K562 (cell line): ENCODE results near the gene COMMD1. TPM values are rescaled to one million over a fixed set of nuclear protein-coding genes. Genes with fewer than 3 reads are reported as not detected.

Source experiments
- ATAC-seq: fragments of 200-7000 bp; cut with Tn5 transposase; 3 replicates; pipeline ENCODE4 v1.9.1; 2020; ENCODE audit warnings: moderate library complexity
- BruUV-seq: library from RNA; stranded (reverse); fragments of 400-500 nt; replicated peaks from 2 replicates; lab custom pipeline; 2021; lab: Mats Ljungman, UMichigan
- CTCF ChIA-PET: fragments of 300-600 bp; formaldehyde crosslinking; extraction: SDS; loops from one replicate; lab custom pipeline; 2021; ENCODE audit warnings: low intra/inter-chr PET ratio; lab: Yijun Ruan, JAX
- POLR2A ChIA-PET: fragments of 300-600, 350-650 bp; sonication (Branson Sonifier 250); formaldehyde crosslinking; extraction: SDS; loops from one replicate; lab custom pipeline; 2021; ENCODE audit warnings: antibody characterized with exemption, inconsistent platforms; lab: Yijun Ruan, JAX
- DNase-seq, 4 experiments: peaks; one replicate each; pipeline versions ENCODE4 v3.0.0 to v3.0.0-alpha.2; 2011 to 2018; ENCODE audit warnings: low spot score in 3 of 4, mixed read lengths in 3 of 4; ENCODE audit errors: extremely low read depth in 1 of 4
- FAIRE-seq: peaks from 2 replicates; lab custom pipeline; 2011; peaks lifted over from hg19 to GRCh38; lab: Jason Lieb, UNC
- H2AFZ ChIP-seq: 2 replicates; pipeline ENCODE4 v1.6.0; 2011; ENCODE audit warnings: low read depth, low read length, control low read depth, inconsistent platforms
- H3K27ac ChIP-seq: fragments of 200-600 bp; 3 replicates; pipeline ENCODE4 v1.8.0; 2011; ENCODE audit warnings: low read depth, mild to moderate bottlenecking, control low read depth, inconsistent platforms, low read length, moderate library complexity, mixed read lengths; ENCODE audit errors: extremely low read depth
- H3K27me3 ChIP-seq, 2 experiments: fragments of 300-600 bp in 1 of 2; 2 replicates in 1 of 2; 3 replicates in 1 of 2; pipeline versions ENCODE4 v1.6.0 to v1.8.0; 2011; ENCODE audit warnings: inconsistent platforms in 2 of 2, low read length in 2 of 2, mild to moderate bottlenecking in 1 of 2, mixed read lengths in 1 of 2, moderate library complexity in 1 of 2; ENCODE audit not compliant: control insufficient read depth in 2 of 2, insufficient read depth in 2 of 2
- H3K36me3 ChIP-seq: fragments of 300-600 bp; 3 replicates; pipeline ENCODE4 v1.8.0; 2011; ENCODE audit warnings: mild to moderate bottlenecking, low read length, inconsistent platforms; ENCODE audit not compliant: control insufficient read depth, insufficient read depth
- H3K4me1 ChIP-seq, 2 experiments: fragments of 200-600 bp in 1 of 2; replicated peaks in 1 of 2; 2 replicates in 1 of 2; 3 replicates in 1 of 2; pipeline versions ENCODE4 v1.5.1 to v1.8.0; 2011; ENCODE audit warnings: inconsistent platforms in 2 of 2, low read length in 2 of 2, mild to moderate bottlenecking in 1 of 2, mixed read lengths in 1 of 2, moderate library complexity in 1 of 2; ENCODE audit not compliant: control insufficient read depth in 2 of 2, insufficient read depth in 2 of 2
- H3K4me2 ChIP-seq: 2 replicates; pipeline ENCODE4 v1.6.1; 2011; ENCODE audit warnings: low read length, control low read depth, inconsistent platforms, mixed read lengths; ENCODE audit not compliant: insufficient read depth
- H3K4me3 ChIP-seq: fragments of 200-600 bp; sonication (generic), shearing (Covaris generic); 2 replicates; pipeline ENCODE4 v1.5.1; 2016; ENCODE audit warnings: control low read depth, inconsistent platforms
- H3K79me2 ChIP-seq: fragments of 200-600 bp; 3 replicates; pipeline ENCODE4 v1.8.0; 2011; ENCODE audit warnings: low read length, inconsistent platforms; ENCODE audit not compliant: control insufficient read depth, insufficient read depth
- H3K9ac ChIP-seq, 2 experiments: 2 replicates each; pipeline versions ENCODE4 v1.6.0 to v1.6.1; 2011; ENCODE audit warnings: low read depth in 2 of 2, low read length in 2 of 2, control low read depth in 1 of 2, inconsistent platforms in 1 of 2, mild to moderate bottlenecking in 1 of 2, mixed read lengths in 1 of 2; ENCODE audit not compliant: insufficient read depth in 1 of 2
- H3K9me1 ChIP-seq: one replicate; pipeline ENCODE4 v1.6.0; 2011; ENCODE audit warnings: inconsistent platforms, mild to moderate bottlenecking, low read length, moderate library complexity; ENCODE audit not compliant: control insufficient read depth, insufficient read depth
- H3K9me3 ChIP-seq: replicated peaks from 2 replicates; pipeline ENCODE4 v1.5.1; 2011; ENCODE audit warnings: low read depth, low read length, inconsistent platforms; ENCODE audit not compliant: control insufficient read depth, insufficient read depth
- H4K20me1 ChIP-seq: replicated peaks from 2 replicates; pipeline ENCODE4 v1.6.1; 2011; ENCODE audit warnings: low read length, inconsistent platforms, mixed read lengths; ENCODE audit not compliant: control insufficient read depth, insufficient read depth
- CHD1 ChIP-seq: fragments of 200-600 bp; sonication (generic); IDR thresholded peaks from one replicate; pipeline ENCODE4 v1.6.1; 2012; ENCODE audit warnings: mild to moderate bottlenecking, moderate library complexity, low read length, inconsistent platforms
- RFX1 ChIP-seq: fragments of 450-650 bp; IDR thresholded peaks from 2 replicates; pipeline ENCODE4 v1.6.1; 2016; ENCODE audit warnings: mild to moderate bottlenecking, moderate library complexity
- TRIM25 ChIP-seq: fragments of 450-650 bp; IDR thresholded peaks from 2 replicates; pipeline ENCODE4 v1.7.0; 2016; ENCODE audit warnings: borderline replicate concordance
- ZNF699 ChIP-seq: fragments of 250-450 bp; sonication (Bioruptor Pico); IDR thresholded peaks from 2 replicates; pipeline ENCODE4 v1.8.0; 2021; ENCODE audit warnings: mild to moderate bottlenecking, moderate library complexity; ENCODE audit not compliant: insufficient replicate concordance
- WGBS: fragments of 100-300 bp; shearing (Covaris generic); methylation state at CpG from one replicate; pipeline ENCODE4 v1.1.6; 2016; ENCODE audit warnings: low coverage, mixed read lengths; ENCODE audit not compliant: insufficient coverage; ENCODE audit errors: missing lambda C conversion rate; 5-methylcytosine and 5-hydroxymethylcytosine counted together
- in situ Hi-C: fragments of 300-500 bp; cut with MboI; formaldehyde crosslinking; loops from 4 replicates; pipeline ENCODE4 v1.15.0; 2018; ENCODE audit warnings: inconsistent platforms, mixed read lengths
- intact Hi-C: fragments of 100-400 bp; cut with micrococcal nuclease; formaldehyde crosslinking; loops from 2 replicates; pipeline ENCODE4 v1.14.2; 2022
- polyA plus RNA-seq, 8 experiments: library from polyadenylated mRNA; depleted of rRNA in 4 of 8; stranded (reverse) in 5 of 8; unstranded in 3 of 8; fragments of >200 nt; fragmentation: Nextera tagmentation in 2 of 8; fragmentation: Illumina TruSeq in 1 of 8; extraction: Ambion mirVana in 2 of 8; extraction: Trizol in 1 of 8; gene quantifications; 2 replicates each; pipeline versions ENCODE4 v1.2.1 to v1.2.3, GENCODE V29; 2011 to 2014; ENCODE audit warnings: inconsistent platforms in 1 of 8, missing spikeins in 1 of 8
- total RNA-seq, 7 experiments: library from RNA; depleted of rRNA in 6 of 7; stranded (reverse); fragments of >200 nt in 6 of 7; fragmentation: Illumina TruSeq in 2 of 7; extraction: Trizol in 2 of 7; gene quantifications; 2 replicates each; pipeline versions ENCODE4 v1.2.1 to v1.2.3, GENCODE V29; 2011 to 2021; ENCODE audit warnings: low replicate concordance in 1 of 7
- TF ChIP-seq, protein P1 (sequence below): fragments of 450-650 bp; IDR thresholded peaks from 2 replicates; pipeline ENCODE4 v1.6.1; 2018; ENCODE audit not compliant: partially characterized antibody

The COMMD1 gene
- total and polyA plus RNA-seq, 9 of the 15 experiments (the other 6 are each of a cell fraction or from before 2014, with no cell fraction given): 14.4 to 77.0 (median 21.4) TPM

DNA sequence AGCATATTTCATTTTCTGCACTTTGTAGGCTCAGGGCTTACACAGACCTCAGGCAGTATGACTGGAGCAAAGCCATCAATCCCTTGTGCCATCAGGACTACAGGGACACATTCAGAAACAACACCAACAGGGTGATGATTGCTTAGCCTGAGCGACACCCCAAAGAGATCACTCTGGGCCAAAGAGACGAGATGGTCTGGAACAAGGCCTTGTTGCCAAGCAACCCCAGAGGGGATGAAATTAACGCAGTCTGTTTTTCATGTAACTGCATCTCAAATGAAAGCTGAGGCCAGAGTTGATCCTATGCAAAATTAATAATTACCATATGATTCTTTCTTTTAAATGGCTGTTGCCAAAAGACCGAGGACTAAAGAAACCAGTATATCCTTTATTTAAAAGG, 270.3 kb downstream of the COMMD1 start:
- Histone ChIP-seq H3K79me2 (no peaks in the 10 kb centered on the region), H4K20me1 (no peaks in the 10 kb centered on the region), H3K4me1 (peaks cover 7 to 21% of the 10 kb centered on the region in 2 experiments; a peak in 3 of 5 replicates), H3K36me3 (no peaks in the 10 kb centered on the region), H2AFZ (no peak overlapping the region), H3K27ac (no peak overlapping the region)
- in situ Hi-C loops: no loop called here
- intact Hi-C loops: no loop called here
- no TSS peak for BruUV-seq
- TF ChIP-seq TRIM25 (no peak), CHD1 (no peak), RFX1 (peak; percentile 57)
- TF ChIP-seq, all 486 proteins: peak for 1
- CTCF ChIA-PET: no interaction called here
- POLR2A ChIA-PET: no interaction called here
- FAIRE-seq (no peak), DNase-seq (no peak), ATAC-seq (no peak)
- no peak overlapping the region for H3K4me3 ChIP-seq
- H3K27me3 ChIP-seq: no peaks in the 10 kb centered on the region
- no peak overlapping the region for H3K9ac ChIP-seq
- no peaks in the 10 kb centered on the region for H3K9me3 ChIP-seq
- WGBS: 60% methylated on average over 4 of the region's 4 CpGs
- peaks cover 4% of the 10 kb centered on the region for H3K9me1 ChIP-seq
- H3K4me2 ChIP-seq: no peak overlapping the region

- ATAC-seq: peak; percentile 14; the same call in 2 of the 3 replicates
- H3K4me2 ChIP-seq: no peak overlapping the region; the same call in 1 of the 2 replicates
- H3K36me3 ChIP-seq: no peaks in the 10 kb centered on the region
- no peak for FAIRE-seq
- peak in 2 of 4 experiments; percentile 42 to 54 for DNase-seq
- H3K4me3 ChIP-seq: no peak overlapping the region
- no peaks in the 10 kb centered on the region for H3K79me2 ChIP-seq
- ChIA-PET POLR2A (interaction anchor here (1.1 to 1.6 kb wide), 2 partner anchors 7 to 15 kb away, joined by 4 read pairs; no protein-coding TSS in a partner anchor), CTCF (no interaction called here)
- intact Hi-C loops: no loop called here
- peaks cover 7 to 26% of the 10 kb centered on the region in 2 experiments; a peak in 3 of 5 replicates for H3K4me1 ChIP-seq
- no peaks in the 10 kb centered on the region for H3K9me3 ChIP-seq
- H3K9ac ChIP-seq: no peak overlapping the region
- BruUV-seq: no TSS peak
- no peaks in the 10 kb centered on the region for H4K20me1 ChIP-seq
- no peak for TF ChIP-seq ZNF699 (CRISPR knock-in tag)
- TF ChIP-seq, protein P1, sequence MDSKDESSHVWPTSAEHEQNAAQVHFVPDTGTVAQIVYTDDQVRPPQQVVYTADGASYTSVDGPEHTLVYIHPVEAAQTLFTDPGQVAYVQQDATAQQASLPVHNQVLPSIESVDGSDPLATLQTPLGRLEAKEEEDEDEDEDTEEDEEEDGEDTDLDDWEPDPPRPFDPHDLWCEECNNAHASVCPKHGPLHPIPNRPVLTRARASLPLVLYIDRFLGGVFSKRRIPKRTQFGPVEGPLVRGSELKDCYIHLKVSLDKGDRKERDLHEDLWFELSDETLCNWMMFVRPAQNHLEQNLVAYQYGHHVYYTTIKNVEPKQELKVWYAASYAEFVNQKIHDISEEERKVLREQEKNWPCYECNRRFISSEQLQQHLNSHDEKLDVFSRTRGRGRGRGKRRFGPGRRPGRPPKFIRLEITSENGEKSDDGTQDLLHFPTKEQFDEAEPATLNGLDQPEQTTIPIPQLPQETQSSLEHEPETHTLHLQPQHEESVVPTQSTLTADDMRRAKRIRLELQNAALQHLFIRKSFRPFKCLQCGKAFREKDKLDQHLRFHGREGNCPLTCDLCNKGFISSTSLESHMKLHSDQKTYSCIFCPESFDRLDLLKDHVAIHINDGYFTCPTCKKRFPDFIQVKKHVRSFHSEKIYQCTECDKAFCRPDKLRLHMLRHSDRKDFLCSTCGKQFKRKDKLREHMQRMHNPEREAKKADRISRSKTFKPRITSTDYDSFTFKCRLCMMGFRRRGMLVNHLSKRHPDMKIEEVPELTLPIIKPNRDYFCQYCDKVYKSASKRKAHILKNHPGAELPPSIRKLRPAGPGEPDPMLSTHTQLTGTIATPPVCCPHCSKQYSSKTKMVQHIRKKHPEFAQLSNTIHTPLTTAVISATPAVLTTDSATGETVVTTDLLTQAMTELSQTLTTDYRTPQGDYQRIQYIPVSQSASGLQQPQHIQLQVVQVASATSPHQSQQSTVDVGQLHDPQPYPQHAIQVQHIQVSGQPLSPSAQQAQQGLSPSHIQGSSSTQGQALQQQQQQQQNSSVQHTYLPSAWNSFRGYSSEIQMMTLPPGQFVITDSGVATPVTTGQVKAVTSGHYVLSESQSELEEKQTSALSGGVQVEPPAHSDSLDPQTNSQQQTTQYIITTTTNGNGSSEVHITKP: peak; percentile 7
- no peak overlapping the region; the same call in 2 of the 3 replicates for H3K27ac ChIP-seq
- in situ Hi-C loops: no loop called here
- H2AFZ ChIP-seq: peak overlapping the region; percentile 54
- H3K27me3 ChIP-seq: no peaks in the 10 kb centered on the region
- peaks cover 4% of the 10 kb centered on the region for H3K9me1 ChIP-seq
These were observed 271.3 kb downstream of the COMMD1 start for GRCh38 chr2:62176801-62177200.
